K562 (cell line): ENCODE results near the gene GRIK2. TPM values are rescaled to one million over a fixed set of nuclear protein-coding genes. Genes with fewer than 3 reads are reported as not detected.

Experiments used
- ATAC-seq: fragments of 200-7000 bp; cut with Tn5 transposase; 3 replicates; pipeline ENCODE4 v1.9.1; 2020; ENCODE audit warnings: moderate library complexity
- BruUV-seq: library from RNA; stranded (reverse); fragments of 400-500 nt; replicated peaks from 2 replicates; lab custom pipeline; 2021; lab: Mats Ljungman, UMichigan
- CTCF ChIA-PET: fragments of 300-600 bp; formaldehyde crosslinking; extraction: SDS; loops from one replicate; lab custom pipeline; 2021; ENCODE audit warnings: low intra/inter-chr PET ratio; lab: Yijun Ruan, JAX
- POLR2A ChIA-PET: fragments of 300-600, 350-650 bp; sonication (Branson Sonifier 250); formaldehyde crosslinking; extraction: SDS; loops from one replicate; lab custom pipeline; 2021; ENCODE audit warnings: antibody characterized with exemption, inconsistent platforms; lab: Yijun Ruan, JAX
- DNase-seq, 4 experiments: peaks; one replicate each; pipeline versions ENCODE4 v3.0.0 to v3.0.0-alpha.2; 2011 to 2018; ENCODE audit warnings: low spot score in 3 of 4, mixed read lengths in 3 of 4; ENCODE audit errors: extremely low read depth in 1 of 4
- FAIRE-seq: peaks from 2 replicates; lab custom pipeline; 2011; peaks lifted over from hg19 to GRCh38; lab: Jason Lieb, UNC
- H2AFZ ChIP-seq: 2 replicates; pipeline ENCODE4 v1.6.0; 2011; ENCODE audit warnings: low read depth, low read length, control low read depth, inconsistent platforms
- H3K27ac ChIP-seq: fragments of 200-600 bp; 3 replicates; pipeline ENCODE4 v1.8.0; 2011; ENCODE audit warnings: low read depth, mild to moderate bottlenecking, control low read depth, inconsistent platforms, low read length, moderate library complexity, mixed read lengths; ENCODE audit errors: extremely low read depth
- H3K27me3 ChIP-seq, 2 experiments: fragments of 300-600 bp in 1 of 2; 2 replicates in 1 of 2; 3 replicates in 1 of 2; pipeline versions ENCODE4 v1.6.0 to v1.8.0; 2011; ENCODE audit warnings: inconsistent platforms in 2 of 2, low read length in 2 of 2, mild to moderate bottlenecking in 1 of 2, mixed read lengths in 1 of 2, moderate library complexity in 1 of 2; ENCODE audit not compliant: control insufficient read depth in 2 of 2, insufficient read depth in 2 of 2
- H3K36me3 ChIP-seq: fragments of 300-600 bp; 3 replicates; pipeline ENCODE4 v1.8.0; 2011; ENCODE audit warnings: mild to moderate bottlenecking, low read length, inconsistent platforms; ENCODE audit not compliant: control insufficient read depth, insufficient read depth
- H3K4me1 ChIP-seq, 2 experiments: fragments of 200-600 bp in 1 of 2; replicated peaks in 1 of 2; 2 replicates in 1 of 2; 3 replicates in 1 of 2; pipeline versions ENCODE4 v1.5.1 to v1.8.0; 2011; ENCODE audit warnings: inconsistent platforms in 2 of 2, low read length in 2 of 2, mild to moderate bottlenecking in 1 of 2, mixed read lengths in 1 of 2, moderate library complexity in 1 of 2; ENCODE audit not compliant: control insufficient read depth in 2 of 2, insufficient read depth in 2 of 2
- H3K4me2 ChIP-seq: 2 replicates; pipeline ENCODE4 v1.6.1; 2011; ENCODE audit warnings: low read length, control low read depth, inconsistent platforms, mixed read lengths; ENCODE audit not compliant: insufficient read depth
- H3K4me3 ChIP-seq: fragments of 200-600 bp; sonication (generic), shearing (Covaris generic); 2 replicates; pipeline ENCODE4 v1.5.1; 2016; ENCODE audit warnings: control low read depth, inconsistent platforms
- H3K79me2 ChIP-seq: fragments of 200-600 bp; 3 replicates; pipeline ENCODE4 v1.8.0; 2011; ENCODE audit warnings: low read length, inconsistent platforms; ENCODE audit not compliant: control insufficient read depth, insufficient read depth
- H3K9ac ChIP-seq, 2 experiments: 2 replicates each; pipeline versions ENCODE4 v1.6.0 to v1.6.1; 2011; ENCODE audit warnings: low read depth in 2 of 2, low read length in 2 of 2, control low read depth in 1 of 2, inconsistent platforms in 1 of 2, mild to moderate bottlenecking in 1 of 2, mixed read lengths in 1 of 2; ENCODE audit not compliant: insufficient read depth in 1 of 2
- H3K9me1 ChIP-seq: one replicate; pipeline ENCODE4 v1.6.0; 2011; ENCODE audit warnings: inconsistent platforms, mild to moderate bottlenecking, low read length, moderate library complexity; ENCODE audit not compliant: control insufficient read depth, insufficient read depth
- H3K9me3 ChIP-seq: replicated peaks from 2 replicates; pipeline ENCODE4 v1.5.1; 2011; ENCODE audit warnings: low read depth, low read length, inconsistent platforms; ENCODE audit not compliant: control insufficient read depth, insufficient read depth
- H4K20me1 ChIP-seq: replicated peaks from 2 replicates; pipeline ENCODE4 v1.6.1; 2011; ENCODE audit warnings: low read length, inconsistent platforms, mixed read lengths; ENCODE audit not compliant: control insufficient read depth, insufficient read depth
- DMBX1 ChIP-seq: fragments of 250-450 bp; sonication (Bioruptor Pico); IDR thresholded peaks from 2 replicates; pipeline ENCODE4 v1.8.0; 2022; ENCODE audit warnings: inconsistent platforms, mild to moderate bottlenecking, moderate library complexity, borderline replicate concordance
- SNIP1 ChIP-seq: fragments of 450-650 bp; IDR thresholded peaks from 2 replicates; pipeline ENCODE4 v1.7.1; 2017; ENCODE audit warnings: low read depth, mild to moderate bottlenecking
- SNRNP70 ChIP-seq: fragments of 200-400 bp; formaldehyde crosslinking; optimal IDR thresholded peaks from 2 replicates; pipeline ENCODE3; 2017; ENCODE audit warnings: low read depth, low read length
- WGBS: fragments of 100-300 bp; shearing (Covaris generic); methylation state at CpG from one replicate; pipeline ENCODE4 v1.1.6; 2016; ENCODE audit warnings: low coverage, mixed read lengths; ENCODE audit not compliant: insufficient coverage; ENCODE audit errors: missing lambda C conversion rate; 5-methylcytosine and 5-hydroxymethylcytosine counted together
- in situ Hi-C: fragments of 300-500 bp; cut with MboI; formaldehyde crosslinking; loops from 4 replicates; pipeline ENCODE4 v1.15.0; 2018; ENCODE audit warnings: inconsistent platforms, mixed read lengths
- intact Hi-C: fragments of 100-400 bp; cut with micrococcal nuclease; formaldehyde crosslinking; loops from 2 replicates; pipeline ENCODE4 v1.14.2; 2022
- polyA plus RNA-seq, 8 experiments: library from polyadenylated mRNA; depleted of rRNA in 4 of 8; stranded (reverse) in 5 of 8; unstranded in 3 of 8; fragments of >200 nt; fragmentation: Nextera tagmentation in 2 of 8; fragmentation: Illumina TruSeq in 1 of 8; extraction: Ambion mirVana in 2 of 8; extraction: Trizol in 1 of 8; gene quantifications; 2 replicates each; pipeline versions ENCODE4 v1.2.1 to v1.2.3, GENCODE V29; 2011 to 2014; ENCODE audit warnings: inconsistent platforms in 1 of 8, missing spikeins in 1 of 8
- total RNA-seq, 7 experiments: library from RNA; depleted of rRNA in 6 of 7; stranded (reverse); fragments of >200 nt in 6 of 7; fragmentation: Illumina TruSeq in 2 of 7; extraction: Trizol in 2 of 7; gene quantifications; 2 replicates each; pipeline versions ENCODE4 v1.2.1 to v1.2.3, GENCODE V29; 2011 to 2021; ENCODE audit warnings: low replicate concordance in 1 of 7

GRIK2 gene
- total and polyA plus RNA-seq, 9 of the 15 experiments (the other 6 are each of a cell fraction or from before 2014, with no cell fraction given) = not detected

DNA sequence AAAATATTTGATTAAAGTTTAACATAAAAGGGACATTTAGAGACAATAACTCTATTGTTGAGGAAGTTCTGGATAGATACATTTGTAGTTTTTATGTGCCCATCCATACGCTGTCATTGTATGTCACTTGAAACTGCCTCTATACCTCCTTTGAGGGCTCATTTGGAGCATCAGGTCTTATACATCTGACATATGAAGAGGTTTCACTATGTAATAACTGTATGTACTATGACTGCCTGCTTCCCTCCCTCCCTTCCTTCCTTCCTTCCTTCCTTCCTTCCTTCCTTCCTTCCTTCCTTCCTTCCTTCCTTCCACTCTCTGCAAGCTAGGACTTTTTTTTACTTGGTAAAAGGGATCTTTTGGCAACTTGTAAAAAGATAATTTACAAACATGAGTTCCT lies 657.5 kb downstream of the GRIK2 start:
- DNase-seq = no peak
- Histone ChIP-seq H3K9me3 (no peaks in the 10 kb centered on the region), H3K36me3 (no peaks in the 10 kb centered on the region), H3K79me2 (no peaks in the 10 kb centered on the region), H3K27me3 (no peaks in the 10 kb centered on the region), H3K4me2 (no peak overlapping the region), H3K9me1 (no peaks in the 10 kb centered on the region), H3K27ac (no peak overlapping the region), H3K9ac (no peak overlapping the region), H4K20me1 (no peaks in the 10 kb centered on the region), H2AFZ (no peak overlapping the region), H3K4me3 (no peak overlapping the region), H3K4me1 (no peaks in the 10 kb centered on the region)
- TF ChIP-seq SNRNP70 (no peak), SNIP1 (no peak)
- WGBS = 0% methylated on average over 1 of the region's 1 CpG
- in situ Hi-C loops = no loop called here
- no peak for ATAC-seq
- ChIA-PET CTCF (no interaction called here), POLR2A (no interaction called here)
- intact Hi-C loops = no loop called here
- no peak for FAIRE-seq
- BruUV-seq = no TSS peak

GRCh38 chr6:102051720-102052119 lies 658.2 kb downstream of the GRIK2 start:
- WGBS = 0% methylated on average over 1 of the region's 1 CpG
- no peak overlapping the region for H2AFZ ChIP-seq
- no peaks in the 10 kb centered on the region for H4K20me1 ChIP-seq
- no peak overlapping the region for H3K4me3 ChIP-seq
- H3K4me2 ChIP-seq = no peak overlapping the region
- no peaks in the 10 kb centered on the region for H3K36me3 ChIP-seq
- no TSS peak for BruUV-seq
- no peaks in the 10 kb centered on the region for H3K9me3 ChIP-seq
- H3K9me1 ChIP-seq = no peaks in the 10 kb centered on the region
- no peak for TF ChIP-seq DMBX1 (CRISPR knock-in tag)
- FAIRE-seq (no peak), ATAC-seq (no peak), DNase-seq (no peak)
- H3K27ac ChIP-seq = no peak overlapping the region
- no peaks in the 10 kb centered on the region for H3K4me1 ChIP-seq
- POLR2A ChIA-PET = no interaction called here
- H3K79me2 ChIP-seq = no peaks in the 10 kb centered on the region
- CTCF ChIA-PET = no interaction called here
- intact Hi-C loops = no loop called here
- no peak overlapping the region for H3K9ac ChIP-seq
- H3K27me3 ChIP-seq = no peaks in the 10 kb centered on the region
- in situ Hi-C loops = no loop called here
